Naive thymus-derived CD8-positive, alpha-beta T cell (primary cell): Measurements from ENCODE around the gene OVCA2. TPM values are rescaled to one million over a fixed set of nuclear protein-coding genes. Genes with fewer than 3 reads are reported as not detected.

Experiments used
- ATAC-seq, 2 donors: fragments of 150-1000 bp; cut with Tn5 transposase in 1 of 2; sonication (Bioruptor Pico), chemical (Tn5 transposase) in 1 of 2; 1 replicate in 1 of 2; 2 replicates in 1 of 2; pipeline ENCODE4 v1.10.0; 2021; ENCODE audit warnings: mild to moderate bottlenecking in 2 of 2, moderate library complexity in 2 of 2
- POLR2A ChIA-PET: fragments of 350-600 bp; sonication (Branson Sonifier 250); formaldehyde crosslinking; loops from one replicate; lab custom pipeline; 2021; ENCODE audit warnings: antibody characterized with exemption; lab: Charles Lee
- DNase-seq, 10 donors: peaks; one replicate each; pipeline versions ENCODE4 v3.0.0 to v3.0.0-alpha.2; 2020 to 2022
- H3K27ac Mint-ChIP-seq, 10 donors: one replicate each; pipeline ENCODE4 v1.8.0; 2020 to 2022; ENCODE audit warnings: mild to moderate bottlenecking in 10 of 10, mixed read lengths in 10 of 10, moderate library complexity in 4 of 10, inconsistent platforms in 1 of 10
- H3K27me3 Mint-ChIP-seq, 5 donors: one replicate each; pipeline ENCODE4 v1.8.0; 2021 to 2022; ENCODE audit warnings: mixed read lengths in 5 of 5
- H3K36me3 Mint-ChIP-seq, 3 donors: one replicate each; pipeline ENCODE4 v1.8.0; 2020 to 2022; ENCODE audit warnings: mixed read lengths in 3 of 3, mild to moderate bottlenecking in 2 of 3, inconsistent platforms in 1 of 3
- H3K4me1 Mint-ChIP-seq, 4 donors: one replicate each; pipeline ENCODE4 v1.8.0; 2021 to 2022; ENCODE audit warnings: mixed read lengths in 4 of 4
- H3K4me3 Mint-ChIP-seq, 10 donors: one replicate each; pipeline ENCODE4 v1.8.0; 2020 to 2022; ENCODE audit warnings: mild to moderate bottlenecking in 10 of 10, mixed read lengths in 10 of 10, moderate library complexity in 6 of 10, inconsistent platforms in 1 of 10
- H3K9me3 Mint-ChIP-seq, 9 donors: one replicate each; pipeline ENCODE4 v1.8.0; 2020 to 2022; ENCODE audit warnings: mixed read lengths in 9 of 9, mild to moderate bottlenecking in 3 of 9, inconsistent platforms in 1 of 9, moderate library complexity in 1 of 9
- polyA plus RNA-seq, 3 donors: library from polyadenylated mRNA; unstranded; fragments of 300-500 nt; fragmentation: Illumina TruSeq; gene quantifications; one replicate each; pipeline ENCODE4 v1.2.3, GENCODE V29; 2021
- total RNA-seq, 8 experiments: library from RNA in 2 of 8; stranded (reverse) in 2 of 8; gene quantifications; one replicate each; pipeline ENCODE4 v1.2.3 and lab custom pipeline; 2021 to 2026

OVCA2 gene
- total RNA-seq = 10 to 100 TPM; 30.8 to 32.6 TPM
- 10 to 100 TPM; 43.9 to 49.1 (median 45.8) TPM for polyA plus RNA-seq
- 0 reads per million in 6 experiments for total RNA-seq (lab: John Stamatoyannopoulos, UW)

GRCh38 chr17:2041561-2042389 is at the start of gene OVCA2:
Gene OVCA2, plus strand, starts transcription at chr17:2042022. Its CDS starts 26 bp downstream, at chr17:2042048.
- peaks cover 0 to 47% (median 3%) of the 10 kb centered on the region in 3 donors for H3K36me3 Mint-ChIP-seq
- ATAC-seq (peak; percentile 87 to 92), DNase-seq (peak; percentile 95 to 98 (median 97))
- POLR2A ChIA-PET = interaction anchor here (0.6 to 2.3 kb wide), 7 partner anchors 9 to 160 kb away, joined by 3 to 11 read pairs (median 4); partner anchors contain the start of genes DPH1 and RTN4RL1
- H3K4me1 Mint-ChIP-seq = peaks cover 11 to 25% (median 23%) of the 10 kb centered on the region in 4 donors
- no peaks in the 10 kb centered on the region for H3K27me3 Mint-ChIP-seq
- no peaks in the 10 kb centered on the region for H3K9me3 Mint-ChIP-seq
- peak within 1 kb of the TSS; percentile 86 to 97 (median 94) for H3K27ac Mint-ChIP-seq
- H3K4me3 Mint-ChIP-seq = peak within 1 kb of the TSS; percentile 85 to 97 (median 91)

GRCh38 chr17:1992541-1992940 is 49.3 kb upstream of the OVCA2 start:
- POLR2A ChIA-PET = no interaction called here
- H3K27ac Mint-ChIP-seq = peak overlapping the region in 1 of 10 donors; percentile 29
- H3K4me3 Mint-ChIP-seq = no peak overlapping the region
- DNase-seq (no peak), ATAC-seq (no peak)
- peaks cover 0 to 2% (median 0%) of the 10 kb centered on the region in 4 donors for H3K4me1 Mint-ChIP-seq
- peaks cover 9 to 22% (median 18%) of the 10 kb centered on the region in 5 donors for H3K27me3 Mint-ChIP-seq
- peaks cover 0 to 5% (median 3%) of the 10 kb centered on the region in 3 donors for H3K36me3 Mint-ChIP-seq
- H3K9me3 Mint-ChIP-seq = no peaks in the 10 kb centered on the region

- Mint-ChIP-seq H3K27me3 (peaks cover 12 to 33% (median 22%) of the 10 kb centered on the region in 5 donors), H3K4me1 (peaks cover 0 to 7% (median 3%) of the 10 kb centered on the region in 4 donors), H3K27ac (peak overlapping the region in 1 of 10 donors; percentile 24), H3K4me3 (no peak overlapping the region), H3K9me3 (no peaks in the 10 kb centered on the region), H3K36me3 (peaks cover 0 to 7% (median 5%) of the 10 kb centered on the region in 3 donors)
- ATAC-seq (no peak), DNase-seq (no peak)
- POLR2A ChIA-PET = no interaction called here
These were observed 47.1 kb upstream of the OVCA2 start for GRCh38 chr17:1994707-1995106.

DNA sequence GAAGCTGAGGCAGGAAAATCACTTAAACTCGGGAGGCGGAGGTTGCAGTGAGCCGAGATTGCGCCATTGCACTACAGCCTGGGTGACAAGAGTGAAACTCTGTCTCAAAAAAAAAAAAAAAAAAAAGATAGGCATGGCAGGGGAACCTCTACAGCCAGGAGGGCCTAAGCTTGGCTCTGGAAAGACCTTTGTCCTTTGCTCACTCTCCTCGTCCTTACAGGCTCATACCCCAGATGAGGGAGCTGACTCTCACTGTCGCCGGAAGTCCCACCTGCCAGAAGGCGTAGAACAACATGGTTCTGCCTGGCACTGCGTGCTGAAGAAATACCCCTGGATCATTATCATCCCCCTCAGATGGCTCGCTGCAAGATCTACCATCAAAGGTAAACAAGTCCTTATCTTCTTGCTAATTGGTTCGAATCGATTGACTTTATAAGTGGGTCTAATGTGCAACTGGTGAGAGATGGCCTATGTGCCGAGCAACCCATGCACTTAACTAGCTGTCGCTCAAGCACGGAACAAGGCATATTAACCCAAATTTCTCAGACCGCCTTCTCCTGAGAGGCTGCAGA is 46.4 kb upstream of the OVCA2 start:
- Mint-ChIP-seq H3K4me1 (peaks cover 0 to 7% (median 3%) of the 10 kb centered on the region in 4 donors), H3K4me3 (no peak overlapping the region)
- POLR2A ChIA-PET = interaction anchor here (0.6 kb wide), 1 partner anchor 317 kb away, joined by 3 read pairs; no protein-coding TSS in a partner anchor

GRCh38 chr17:1995907-1996799 is 45.7 kb upstream of the OVCA2 start:
- peaks cover 0 to 7% (median 3%) of the 10 kb centered on the region in 4 donors for H3K4me1 Mint-ChIP-seq
- no peaks in the 10 kb centered on the region for H3K9me3 Mint-ChIP-seq
- H3K36me3 Mint-ChIP-seq = peaks cover 0 to 7% (median 5%) of the 10 kb centered on the region in 3 donors
- POLR2A ChIA-PET = interaction anchor here (0.6 kb wide), 1 partner anchor 318 kb away, joined by 3 read pairs; no protein-coding TSS in a partner anchor
- no peak overlapping the region for H3K4me3 Mint-ChIP-seq
- H3K27ac Mint-ChIP-seq = no peak overlapping the region
- DNase-seq = no peak
- no peak for ATAC-seq
- H3K27me3 Mint-ChIP-seq = peaks cover 12 to 41% (median 28%) of the 10 kb centered on the region in 5 donors

More for the DNA sequence above, 46.4 kb upstream of the OVCA2 start:
- Mint-ChIP-seq H3K27me3 (peaks cover 12 to 39% (median 26%) of the 10 kb centered on the region in 5 donors), H3K36me3 (peaks cover 0 to 7% (median 5%) of the 10 kb centered on the region in 3 donors), H3K9me3 (no peaks in the 10 kb centered on the region), H3K27ac (no peak overlapping the region)
- ATAC-seq (no peak), DNase-seq (no peak)

DNA sequence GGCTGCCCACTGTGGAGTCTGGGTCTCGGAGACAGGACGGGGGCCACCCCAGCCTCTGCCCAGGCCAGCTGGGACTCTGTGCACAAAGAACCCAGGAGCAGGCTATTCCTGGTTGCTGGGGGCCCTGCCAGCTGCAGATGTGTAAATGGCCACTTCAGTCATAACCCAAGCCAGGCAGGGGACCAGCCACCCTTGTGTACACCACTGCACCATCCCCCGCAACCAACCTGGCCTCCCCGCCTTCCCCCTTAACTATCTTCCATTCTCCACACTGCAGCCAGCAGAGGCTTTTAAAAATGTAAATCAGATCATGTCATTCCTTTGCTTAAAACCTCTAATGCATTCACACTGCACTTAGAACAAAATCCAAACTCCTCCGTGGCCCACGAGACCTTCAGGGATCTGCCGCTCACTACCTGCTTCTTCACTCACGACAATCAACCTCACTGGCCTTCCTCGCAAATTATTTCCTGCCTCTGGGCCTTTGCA is 45.0 kb upstream of the OVCA2 start:
- POLR2A ChIA-PET = no interaction called here
- H3K36me3 Mint-ChIP-seq = peaks cover 0 to 7% (median 5%) of the 10 kb centered on the region in 3 donors
- H3K4me3 Mint-ChIP-seq = peak overlapping the region in 1 of 10 donors; percentile 5

GRCh38 chr17:1997289-1997926 is 44.4 kb upstream of the OVCA2 start:
- Mint-ChIP-seq H3K27me3 (peaks cover 12 to 41% (median 28%) of the 10 kb centered on the region in 5 donors), H3K27ac (no peak overlapping the region), H3K36me3 (peaks cover 0 to 7% (median 5%) of the 10 kb centered on the region in 3 donors), H3K4me3 (peak overlapping the region in 3 of 10 donors; percentile 18 to 45 (median 41)), H3K4me1 (peaks cover 0 to 7% (median 3%) of the 10 kb centered on the region in 4 donors), H3K9me3 (no peaks in the 10 kb centered on the region)
- no peak for DNase-seq
- POLR2A ChIA-PET = no interaction called here
- no peak for ATAC-seq

More for the DNA sequence above, 45.0 kb upstream of the OVCA2 start:
- Mint-ChIP-seq H3K27me3 (peaks cover 12 to 41% (median 28%) of the 10 kb centered on the region in 5 donors), H3K4me1 (peaks cover 0 to 7% (median 3%) of the 10 kb centered on the region in 4 donors), H3K9me3 (no peaks in the 10 kb centered on the region), H3K27ac (no peak overlapping the region)
- ATAC-seq = no peak
- DNase-seq = no peak

DNA sequence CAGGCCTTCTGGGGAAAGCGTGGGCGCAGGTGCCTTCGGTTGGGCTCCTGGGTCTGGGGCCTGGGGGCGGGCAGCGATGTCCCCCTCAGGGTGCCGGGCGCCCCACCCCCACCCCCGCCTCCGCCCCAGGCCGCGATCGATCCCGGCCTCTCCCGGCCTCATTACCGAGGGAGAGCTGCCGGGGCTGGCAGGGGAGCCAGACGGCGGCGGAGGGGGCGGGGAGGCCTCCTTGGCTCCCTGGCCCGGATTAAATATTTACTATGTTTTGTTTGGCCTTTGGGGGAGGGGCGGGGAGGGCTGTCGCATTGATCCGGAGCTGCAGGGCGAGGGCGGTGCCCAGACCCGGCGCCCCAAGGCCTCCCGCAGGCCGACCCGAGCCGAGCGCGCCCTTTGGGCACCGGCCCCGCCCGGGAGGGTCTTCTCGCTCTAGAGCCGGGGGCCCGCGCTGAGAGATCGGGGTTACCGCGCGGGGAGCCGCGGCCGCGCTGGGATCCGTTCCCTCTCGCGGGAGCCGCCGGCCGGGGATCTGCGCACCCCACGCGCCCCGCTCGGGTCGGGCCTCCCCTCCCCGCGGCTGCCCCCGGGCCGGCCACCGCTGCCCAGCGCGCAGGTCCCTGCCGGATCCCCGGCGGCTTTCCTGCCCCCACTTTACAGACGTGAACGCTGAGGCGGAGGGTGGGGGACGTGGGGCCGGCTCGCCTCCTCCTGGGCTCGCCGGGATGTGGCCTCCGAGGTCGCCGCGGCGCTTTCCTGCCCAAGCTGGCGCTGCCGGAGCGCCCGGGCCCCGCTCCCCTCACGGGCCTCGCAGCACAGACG is 43.7 kb upstream of the OVCA2 start:
- Mint-ChIP-seq H3K27ac (no peak overlapping the region), H3K36me3 (peaks cover 0 to 7% (median 5%) of the 10 kb centered on the region in 3 donors), H3K27me3 (peaks cover 12 to 41% (median 28%) of the 10 kb centered on the region in 5 donors), H3K4me1 (peaks cover 0 to 7% (median 3%) of the 10 kb centered on the region in 4 donors), H3K4me3 (no peak overlapping the region), H3K9me3 (peaks cover 0 to under 1% (median 0%) of the 10 kb centered on the region in 9 donors)
- DNase-seq = no peak
- POLR2A ChIA-PET = no interaction called here
- peak; percentile 41 to 55 for ATAC-seq

- Mint-ChIP-seq H3K27ac (no peak overlapping the region), H3K4me3 (peak overlapping the region in 9 of 10 donors; percentile 31 to 84 (median 66)), H3K27me3 (peaks cover 12 to 41% (median 25%) of the 10 kb centered on the region in 5 donors), H3K9me3 (peaks cover 0 to 1% (median 0%) of the 10 kb centered on the region in 9 donors), H3K4me1 (peaks cover 0 to 7% (median 3%) of the 10 kb centered on the region in 4 donors), H3K36me3 (peaks cover 0 to 7% (median 5%) of the 10 kb centered on the region in 3 donors)
- ATAC-seq (no peak), DNase-seq (no peak)
- POLR2A ChIA-PET = no interaction called here
These were observed 42.1 kb upstream of the OVCA2 start for GRCh38 chr17:1999557-2000251.

DNA sequence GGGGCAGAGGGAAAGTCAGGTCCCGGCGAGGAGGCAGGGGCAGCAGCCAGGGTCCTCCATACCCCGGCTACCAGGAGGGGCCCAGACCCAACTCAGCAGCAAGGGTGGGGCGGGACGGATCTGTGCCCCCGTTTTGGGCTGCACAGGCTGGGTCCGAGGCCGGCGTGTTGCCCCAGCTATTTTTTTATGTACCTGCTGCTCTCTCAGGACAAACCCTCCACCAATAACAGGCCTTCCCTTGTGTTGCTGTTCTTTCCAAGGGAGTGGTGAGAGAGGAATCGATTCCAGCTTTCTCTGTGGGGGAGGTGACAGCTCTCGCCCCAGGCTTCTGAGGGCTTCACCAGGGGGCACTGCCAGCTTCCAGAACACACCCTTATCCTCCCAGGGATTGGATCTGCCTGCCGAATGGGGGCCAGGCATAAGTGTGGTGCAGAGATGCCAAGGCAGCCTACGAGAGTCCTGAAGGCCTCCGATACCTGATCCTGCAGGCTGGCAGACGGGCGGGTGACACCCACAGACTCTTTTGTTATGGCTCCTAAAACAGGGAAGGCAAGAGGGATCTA is 39.0 kb upstream of the OVCA2 start:
- Mint-ChIP-seq H3K4me1 (peaks cover 0 to 6% (median 3%) of the 10 kb centered on the region in 4 donors), H3K36me3 (peaks cover 0 to 4% (median 0%) of the 10 kb centered on the region in 3 donors), H3K9me3 (peaks cover 0 to 1% (median 0%) of the 10 kb centered on the region in 9 donors), H3K27me3 (peaks cover 3 to 19% (median 15%) of the 10 kb centered on the region in 5 donors), H3K4me3 (no peak overlapping the region), H3K27ac (peak overlapping the region in 1 of 10 donors; percentile 54)
- DNase-seq (no peak), ATAC-seq (no peak)
- POLR2A ChIA-PET = no interaction called here
